WTC11 (cell line): Measurements from ENCODE around the gene ICA1L. TPM values are rescaled to one million over a fixed set of nuclear protein-coding genes. Genes with fewer than 3 reads are reported as not detected.
"Not testable (repeated sequence)": the region's sequence is repeated elsewhere in the genome, so short reads cannot be mapped to it uniquely, and the experiment has no call there.

Experiments
- ATAC-seq: fragments of 200-7000 bp; cut with Tn5 transposase; 2 replicates; pipeline ENCODE4 v1.10.0; 2021; ENCODE audit warnings: mild to moderate bottlenecking, moderate library complexity
- CTCF ChIA-PET: fragments of 300-600 bp; sonication (Branson Sonifier 250); formaldehyde crosslinking; loops from one replicate; lab custom pipeline; 2021; ENCODE audit warnings: antibody characterized with exemption; lab: Charles Lee
- POLR2A ChIA-PET: fragments of 350-600 bp; sonication (Branson Sonifier 250); formaldehyde crosslinking; loops from one replicate; lab custom pipeline; 2021; ENCODE audit warnings: antibody characterized with exemption; lab: Charles Lee
- DNase-seq: peaks from one replicate; pipeline ENCODE4 v3.0.0; 2021; ENCODE audit warnings: low spot score
- H3K27ac Mint-ChIP-seq: 2 replicates; pipeline ENCODE4 v1.8.0; 2021; ENCODE audit warnings: mixed read lengths
- H3K27me3 Mint-ChIP-seq: 2 replicates; pipeline ENCODE4 v1.8.0; 2021; ENCODE audit warnings: low read depth, mild to moderate bottlenecking, moderate library complexity, mixed read lengths
- H3K36me3 Mint-ChIP-seq: 2 replicates; pipeline ENCODE4 v1.8.0; 2021; ENCODE audit warnings: mixed read lengths
- H3K4me1 Mint-ChIP-seq: 2 replicates; pipeline ENCODE4 v1.8.0; 2022; ENCODE audit warnings: mixed read lengths
- H3K4me3 Mint-ChIP-seq: 2 replicates; pipeline ENCODE4 v1.8.0; 2021; ENCODE audit warnings: mild to moderate bottlenecking, moderate library complexity, mixed read lengths
- H3K9me3 Mint-ChIP-seq: 2 replicates; pipeline ENCODE4 v1.8.0; 2021; ENCODE audit warnings: mixed read lengths
- GRHL2 ChIP-seq: fragments of 250-450 bp; sonication (Bioruptor Pico); IDR thresholded peaks from 2 replicates; pipeline ENCODE4 v1.8.0; 2022; ENCODE audit warnings: mild to moderate bottlenecking, moderate library complexity; ENCODE audit not compliant: insufficient replicate concordance, severe bottlenecking
- IRF2 ChIP-seq: sonication (generic); formaldehyde crosslinking; IDR thresholded peaks from 2 replicates; pipeline ENCODE4 v1.8.0; 2022; ENCODE audit warnings: low read depth, missing genetic modification reagents, borderline replicate concordance
- MXD4 ChIP-seq: fragments of 250-450 bp; sonication (Bioruptor Pico); IDR thresholded peaks from 2 replicates; pipeline ENCODE4 v1.8.0; 2021; ENCODE audit warnings: mild to moderate bottlenecking, moderate library complexity, borderline replicate concordance
- MYBL2 ChIP-seq: sonication (generic); formaldehyde crosslinking; IDR thresholded peaks from 2 replicates; pipeline ENCODE4 v1.8.1; 2023; ENCODE audit warnings: mild to moderate bottlenecking, moderate library complexity, missing genetic modification reagents
- NFYB ChIP-seq: sonication (generic); formaldehyde crosslinking; conservative IDR thresholded peaks from 2 replicates; pipeline ENCODE4 v1.8.0; 2022; ENCODE audit warnings: low read depth, missing genetic modification reagents
- NR1H2 ChIP-seq: sonication (generic); formaldehyde crosslinking; IDR thresholded peaks from 2 replicates; pipeline ENCODE4 v1.9.0; 2021; ENCODE audit warnings: mild to moderate bottlenecking, moderate library complexity, missing genetic modification reagents
- RORB ChIP-seq: fragments of 250-450 bp; sonication (Bioruptor Pico); IDR thresholded peaks from 2 replicates; pipeline ENCODE4 v1.9.0; 2021; ENCODE audit warnings: mild to moderate bottlenecking
- TEAD1 ChIP-seq: sonication (generic); formaldehyde crosslinking; IDR thresholded peaks from 2 replicates; pipeline ENCODE4 v1.8.0; 2022; ENCODE audit warnings: mild to moderate bottlenecking, missing genetic modification reagents
- TP53 ChIP-seq: sonication (generic); formaldehyde crosslinking; IDR thresholded peaks from 2 replicates; pipeline ENCODE4 v1.8.1; 2023; ENCODE audit warnings: mild to moderate bottlenecking, missing genetic modification reagents
- ZBTB21 ChIP-seq: sonication (generic); formaldehyde crosslinking; IDR thresholded peaks from 2 replicates; pipeline ENCODE4 v1.8.1; 2023; ENCODE audit warnings: mild to moderate bottlenecking, missing genetic modification reagents, borderline replicate concordance
- ZNF317 ChIP-seq: sonication (generic); formaldehyde crosslinking; IDR thresholded peaks from 2 replicates; pipeline ENCODE4 v1.8.1; 2023; ENCODE audit warnings: low read depth, mild to moderate bottlenecking, moderate library complexity, missing genetic modification reagents, borderline replicate concordance
- total RNA-seq: library from RNA; stranded (reverse); gene quantifications from 3 replicates; pipeline ENCODE4 v1.2.3, GENCODE V29; 2021
- TF ChIP-seq, protein P1 (sequence below): sonication (generic); formaldehyde crosslinking; IDR thresholded peaks from 2 replicates; pipeline ENCODE4 v1.8.0; 2023; ENCODE audit warnings: mild to moderate bottlenecking, missing genetic modification reagents
- TF ChIP-seq, protein P2 (sequence below): sonication (generic); formaldehyde crosslinking; IDR thresholded peaks from 2 replicates; pipeline ENCODE4 v1.8.1; 2023; ENCODE audit warnings: mild to moderate bottlenecking, missing genetic modification reagents, moderate library complexity
- TF ChIP-seq, protein P3 (sequence below): sonication (generic); formaldehyde crosslinking; IDR thresholded peaks from 2 replicates; pipeline ENCODE4 v1.8.1; 2023; ENCODE audit warnings: mild to moderate bottlenecking, missing genetic modification reagents
- TF ChIP-seq, protein P4 (sequence below): fragments of 250-450 bp; sonication (Bioruptor Pico); IDR thresholded peaks from 2 replicates; pipeline ENCODE4 v1.9.0; 2021; ENCODE audit warnings: moderate library complexity, mild to moderate bottlenecking, inconsistent platforms, borderline replicate concordance
- TF ChIP-seq, protein P5 (sequence below): sonication (generic); formaldehyde crosslinking; IDR thresholded peaks from 2 replicates; pipeline ENCODE4 v1.8.0; 2022; ENCODE audit warnings: mild to moderate bottlenecking, missing genetic modification reagents
- TF ChIP-seq, protein P6 (sequence below): sonication (generic); formaldehyde crosslinking; IDR thresholded peaks from 2 replicates; pipeline ENCODE4 v1.8.1; 2023; ENCODE audit warnings: mild to moderate bottlenecking, missing genetic modification reagents, moderate library complexity
- TF ChIP-seq, protein P7 (sequence below): sonication (generic); formaldehyde crosslinking; IDR thresholded peaks from 2 replicates; pipeline ENCODE4 v1.8.0; 2022; ENCODE audit warnings: mild to moderate bottlenecking, missing genetic modification reagents
- TF ChIP-seq, protein P8 (sequence below): fragments of 250-450 bp; sonication (Bioruptor Pico); IDR thresholded peaks from 2 replicates; pipeline ENCODE4 v1.9.0; 2021; ENCODE audit warnings: mild to moderate bottlenecking
- TF ChIP-seq, protein P9 (sequence below): sonication (generic); formaldehyde crosslinking; IDR thresholded peaks from 2 replicates; pipeline ENCODE4 v1.8.0; 2023; ENCODE audit warnings: missing genetic modification reagents

Gene ICA1L
- total RNA-seq, 1 experiment from 2014 or later, result 3.1 TPM

DNA sequence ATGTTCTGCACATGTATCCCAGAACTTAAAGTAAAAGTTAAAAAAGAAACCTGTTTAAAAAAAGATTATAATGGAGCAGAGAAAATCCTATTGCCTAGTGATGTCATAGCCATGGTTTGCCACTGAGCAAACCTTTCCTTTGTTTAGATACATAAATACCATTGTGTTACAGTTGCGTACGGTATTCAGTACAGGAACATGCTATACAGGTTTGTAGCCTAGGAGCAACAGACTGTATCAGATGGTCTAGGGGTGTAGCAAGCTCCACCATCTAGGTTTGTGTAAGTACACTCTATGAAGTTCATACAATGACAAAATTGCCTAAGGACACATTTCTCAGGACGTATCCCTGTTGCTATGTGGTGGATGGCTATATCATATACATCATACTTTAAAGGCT, 13.0 kb downstream of the ICA1L start:
- Mint-ChIP-seq H3K4me1 (no peaks in the 10 kb centered on the region), H3K36me3 (no peaks in the 10 kb centered on the region), H3K9me3 (peaks cover 11% of the 10 kb centered on the region), H3K27me3 (no peaks in the 10 kb centered on the region), H3K27ac (no peak overlapping the region), H3K4me3 (no peak overlapping the region)
- TF ChIP-seq, protein P1, sequence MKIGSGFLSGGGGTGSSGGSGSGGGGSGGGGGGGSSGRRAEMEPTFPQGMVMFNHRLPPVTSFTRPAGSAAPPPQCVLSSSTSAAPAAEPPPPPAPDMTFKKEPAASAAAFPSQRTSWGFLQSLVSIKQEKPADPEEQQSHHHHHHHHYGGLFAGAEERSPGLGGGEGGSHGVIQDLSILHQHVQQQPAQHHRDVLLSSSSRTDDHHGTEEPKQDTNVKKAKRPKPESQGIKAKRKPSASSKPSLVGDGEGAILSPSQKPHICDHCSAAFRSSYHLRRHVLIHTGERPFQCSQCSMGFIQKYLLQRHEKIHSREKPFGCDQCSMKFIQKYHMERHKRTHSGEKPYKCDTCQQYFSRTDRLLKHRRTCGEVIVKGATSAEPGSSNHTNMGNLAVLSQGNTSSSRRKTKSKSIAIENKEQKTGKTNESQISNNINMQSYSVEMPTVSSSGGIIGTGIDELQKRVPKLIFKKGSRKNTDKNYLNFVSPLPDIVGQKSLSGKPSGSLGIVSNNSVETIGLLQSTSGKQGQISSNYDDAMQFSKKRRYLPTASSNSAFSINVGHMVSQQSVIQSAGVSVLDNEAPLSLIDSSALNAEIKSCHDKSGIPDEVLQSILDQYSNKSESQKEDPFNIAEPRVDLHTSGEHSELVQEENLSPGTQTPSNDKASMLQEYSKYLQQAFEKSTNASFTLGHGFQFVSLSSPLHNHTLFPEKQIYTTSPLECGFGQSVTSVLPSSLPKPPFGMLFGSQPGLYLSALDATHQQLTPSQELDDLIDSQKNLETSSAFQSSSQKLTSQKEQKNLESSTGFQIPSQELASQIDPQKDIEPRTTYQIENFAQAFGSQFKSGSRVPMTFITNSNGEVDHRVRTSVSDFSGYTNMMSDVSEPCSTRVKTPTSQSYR (CRISPR knock-in tag), result no peak
- TF ChIP-seq, protein P2, sequence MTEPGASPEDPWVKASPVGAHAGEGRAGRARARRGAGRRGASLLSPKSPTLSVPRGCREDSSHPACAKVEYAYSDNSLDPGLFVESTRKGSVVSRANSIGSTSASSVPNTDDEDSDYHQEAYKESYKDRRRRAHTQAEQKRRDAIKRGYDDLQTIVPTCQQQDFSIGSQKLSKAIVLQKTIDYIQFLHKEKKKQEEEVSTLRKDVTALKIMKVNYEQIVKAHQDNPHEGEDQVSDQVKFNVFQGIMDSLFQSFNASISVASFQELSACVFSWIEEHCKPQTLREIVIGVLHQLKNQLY (CRISPR knock-in tag), result no peak
- TF ChIP-seq RORB (CRISPR knock-in tag) (no peak), ZBTB21 (CRISPR knock-in tag) (no peak), MXD4 (CRISPR knock-in tag) (no peak), MYBL2 (CRISPR knock-in tag) (no peak), GRHL2 (CRISPR knock-in tag) (no peak), NFYB (no peak), IRF2 (CRISPR knock-in tag) (no peak), TEAD1 (CRISPR knock-in tag) (no peak), NR1H2 (CRISPR knock-in tag) (no peak), ZNF317 (CRISPR knock-in tag) (no peak), TP53 (CRISPR knock-in tag) (no peak)
- TF ChIP-seq, protein P3, sequence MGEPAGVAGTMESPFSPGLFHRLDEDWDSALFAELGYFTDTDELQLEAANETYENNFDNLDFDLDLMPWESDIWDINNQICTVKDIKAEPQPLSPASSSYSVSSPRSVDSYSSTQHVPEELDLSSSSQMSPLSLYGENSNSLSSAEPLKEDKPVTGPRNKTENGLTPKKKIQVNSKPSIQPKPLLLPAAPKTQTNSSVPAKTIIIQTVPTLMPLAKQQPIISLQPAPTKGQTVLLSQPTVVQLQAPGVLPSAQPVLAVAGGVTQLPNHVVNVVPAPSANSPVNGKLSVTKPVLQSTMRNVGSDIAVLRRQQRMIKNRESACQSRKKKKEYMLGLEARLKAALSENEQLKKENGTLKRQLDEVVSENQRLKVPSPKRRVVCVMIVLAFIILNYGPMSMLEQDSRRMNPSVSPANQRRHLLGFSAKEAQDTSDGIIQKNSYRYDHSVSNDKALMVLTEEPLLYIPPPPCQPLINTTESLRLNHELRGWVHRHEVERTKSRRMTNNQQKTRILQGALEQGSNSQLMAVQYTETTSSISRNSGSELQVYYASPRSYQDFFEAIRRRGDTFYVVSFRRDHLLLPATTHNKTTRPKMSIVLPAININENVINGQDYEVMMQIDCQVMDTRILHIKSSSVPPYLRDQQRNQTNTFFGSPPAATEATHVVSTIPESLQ (CRISPR knock-in tag), result no peak
- TF ChIP-seq, protein P4, sequence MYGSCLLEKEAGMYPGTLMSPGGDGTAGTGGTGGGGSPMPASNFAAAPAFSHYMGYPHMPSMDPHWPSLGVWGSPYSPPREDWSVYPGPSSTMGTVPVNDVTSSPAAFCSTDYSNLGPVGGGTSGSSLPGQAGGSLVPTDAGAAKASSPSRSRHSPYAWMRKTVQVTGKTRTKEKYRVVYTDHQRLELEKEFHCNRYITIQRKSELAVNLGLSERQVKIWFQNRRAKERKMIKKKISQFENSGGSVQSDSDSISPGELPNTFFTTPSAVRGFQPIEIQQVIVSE (CRISPR knock-in tag), result no peak
- TF ChIP-seq, protein P5, sequence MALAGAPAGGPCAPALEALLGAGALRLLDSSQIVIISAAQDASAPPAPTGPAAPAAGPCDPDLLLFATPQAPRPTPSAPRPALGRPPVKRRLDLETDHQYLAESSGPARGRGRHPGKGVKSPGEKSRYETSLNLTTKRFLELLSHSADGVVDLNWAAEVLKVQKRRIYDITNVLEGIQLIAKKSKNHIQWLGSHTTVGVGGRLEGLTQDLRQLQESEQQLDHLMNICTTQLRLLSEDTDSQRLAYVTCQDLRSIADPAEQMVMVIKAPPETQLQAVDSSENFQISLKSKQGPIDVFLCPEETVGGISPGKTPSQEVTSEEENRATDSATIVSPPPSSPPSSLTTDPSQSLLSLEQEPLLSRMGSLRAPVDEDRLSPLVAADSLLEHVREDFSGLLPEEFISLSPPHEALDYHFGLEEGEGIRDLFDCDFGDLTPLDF (CRISPR knock-in tag), result no peak
- TF ChIP-seq, protein P6, sequence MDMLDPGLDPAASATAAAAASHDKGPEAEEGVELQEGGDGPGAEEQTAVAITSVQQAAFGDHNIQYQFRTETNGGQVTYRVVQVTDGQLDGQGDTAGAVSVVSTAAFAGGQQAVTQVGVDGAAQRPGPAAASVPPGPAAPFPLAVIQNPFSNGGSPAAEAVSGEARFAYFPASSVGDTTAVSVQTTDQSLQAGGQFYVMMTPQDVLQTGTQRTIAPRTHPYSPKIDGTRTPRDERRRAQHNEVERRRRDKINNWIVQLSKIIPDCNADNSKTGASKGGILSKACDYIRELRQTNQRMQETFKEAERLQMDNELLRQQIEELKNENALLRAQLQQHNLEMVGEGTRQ (CRISPR knock-in tag), result no peak
- TF ChIP-seq, protein P7, sequence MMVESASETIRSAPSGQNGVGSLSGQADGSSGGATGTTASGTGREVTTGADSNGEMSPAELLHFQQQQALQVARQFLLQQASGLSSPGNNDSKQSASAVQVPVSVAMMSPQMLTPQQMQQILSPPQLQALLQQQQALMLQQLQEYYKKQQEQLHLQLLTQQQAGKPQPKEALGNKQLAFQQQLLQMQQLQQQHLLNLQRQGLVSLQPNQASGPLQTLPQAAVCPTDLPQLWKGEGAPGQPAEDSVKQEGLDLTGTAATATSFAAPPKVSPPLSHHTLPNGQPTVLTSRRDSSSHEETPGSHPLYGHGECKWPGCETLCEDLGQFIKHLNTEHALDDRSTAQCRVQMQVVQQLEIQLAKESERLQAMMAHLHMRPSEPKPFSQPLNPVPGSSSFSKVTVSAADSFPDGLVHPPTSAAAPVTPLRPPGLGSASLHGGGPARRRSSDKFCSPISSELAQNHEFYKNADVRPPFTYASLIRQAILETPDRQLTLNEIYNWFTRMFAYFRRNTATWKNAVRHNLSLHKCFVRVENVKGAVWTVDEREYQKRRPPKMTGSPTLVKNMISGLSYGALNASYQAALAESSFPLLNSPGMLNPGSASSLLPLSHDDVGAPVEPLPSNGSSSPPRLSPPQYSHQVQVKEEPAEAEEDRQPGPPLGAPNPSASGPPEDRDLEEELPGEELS (CRISPR knock-in tag), result no peak
- TF ChIP-seq, protein P8, sequence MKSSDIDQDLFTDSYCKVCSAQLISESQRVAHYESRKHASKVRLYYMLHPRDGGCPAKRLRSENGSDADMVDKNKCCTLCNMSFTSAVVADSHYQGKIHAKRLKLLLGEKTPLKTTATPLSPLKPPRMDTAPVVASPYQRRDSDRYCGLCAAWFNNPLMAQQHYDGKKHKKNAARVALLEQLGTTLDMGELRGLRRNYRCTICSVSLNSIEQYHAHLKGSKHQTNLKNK (CRISPR knock-in tag), result no peak
- TF ChIP-seq, protein P9, sequence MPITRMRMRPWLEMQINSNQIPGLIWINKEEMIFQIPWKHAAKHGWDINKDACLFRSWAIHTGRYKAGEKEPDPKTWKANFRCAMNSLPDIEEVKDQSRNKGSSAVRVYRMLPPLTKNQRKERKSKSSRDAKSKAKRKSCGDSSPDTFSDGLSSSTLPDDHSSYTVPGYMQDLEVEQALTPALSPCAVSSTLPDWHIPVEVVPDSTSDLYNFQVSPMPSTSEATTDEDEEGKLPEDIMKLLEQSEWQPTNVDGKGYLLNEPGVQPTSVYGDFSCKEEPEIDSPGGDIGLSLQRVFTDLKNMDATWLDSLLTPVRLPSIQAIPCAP (CRISPR knock-in tag), result no peak
- ATAC-seq (no peak), DNase-seq (no peak)
- CTCF ChIA-PET, result no interaction called here
- POLR2A ChIA-PET, result no interaction called here

DNA sequence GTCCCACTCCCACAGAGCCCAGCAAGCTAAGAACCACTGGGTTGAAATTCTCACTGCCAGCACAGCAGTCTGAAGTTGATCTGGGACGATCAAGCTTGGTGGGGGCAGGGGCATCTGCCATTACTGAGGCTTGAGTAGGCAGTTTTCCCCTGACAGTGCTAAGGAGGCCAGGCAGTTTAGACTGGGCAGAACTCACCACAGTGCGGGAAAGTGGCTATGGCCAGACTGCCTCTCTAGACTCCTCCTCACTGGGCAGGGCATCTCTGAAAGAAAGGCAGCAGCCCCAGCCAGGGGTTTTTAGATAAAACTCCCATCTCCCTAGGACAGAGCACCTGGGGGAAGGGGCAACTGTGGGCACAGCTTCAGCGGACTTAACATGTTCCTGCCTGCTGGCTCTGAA, 22.2 kb downstream of the ICA1L start:
- POLR2A ChIA-PET, H3K36me3 Mint-ChIP-seq, H3K4me1 Mint-ChIP-seq, H3K27ac Mint-ChIP-seq, CTCF ChIA-PET, H3K27me3 Mint-ChIP-seq, H3K4me3 Mint-ChIP-seq, DNase-seq, H3K9me3 Mint-ChIP-seq: not testable (repeated sequence)
- ATAC-seq, result peak; percentile 32; the same call in 1 of the 2 replicates
